ENCODE measurements around the gene GTF2H4. TPM values are rescaled to one million over a fixed set of nuclear protein-coding genes. Genes with fewer than 3 reads are reported as not detected.

The GTF2H4 gene
- total RNA-seq, 5 donors from 2014 or later (not counting 1 experiment from before 2014, with no cell fraction given) = 15.5 to 39.2 (median 33.3) TPM

- H3K36me3 Mint-ChIP-seq = peaks cover 12% of the 10 kb centered on the region
- peak overlapping the region; percentile 68 to 83 for H3K27ac Mint-ChIP-seq
- no peaks in the 10 kb centered on the region for H3K27me3 Mint-ChIP-seq
- peaks cover 11 to 15% of the 10 kb centered on the region in 2 donors for H3K36me3 ChIP-seq (ENCODE audit: control insufficient read depth in 2 of 2, extremely low read depth in 1 of 2, insufficient read depth in 1 of 2, low read length in 1 of 2)
- H3K9me3 ChIP-seq = no peaks in the 10 kb centered on the region
- peaks cover 27 to 38% (median 35%) of the 10 kb centered on the region in 3 donors for H3K4me1 Mint-ChIP-seq
- WGBS (ENCODE audit: insufficient coverage) = 53% methylated on average over 10 of the region's 18 CpGs
- peak overlapping the region; percentile 75 to 80 (median 78) for H3K4me3 Mint-ChIP-seq
- peak; percentile 47 to 63 (median 56) for ATAC-seq (replicated peaks in 1 of 4)
- peaks cover 23 to 38% of the 10 kb centered on the region in 2 experiments for H3K4me1 ChIP-seq (ENCODE audit: control insufficient read depth in 1 of 2, extremely low read depth in 1 of 2, insufficient read depth in 2 of 2, low read length in 2 of 2)
- peaks cover 0 to 11% of the 10 kb centered on the region in 2 experiments for H3K27me3 ChIP-seq (replicated peaks in 1 of 2; ENCODE audit: control insufficient read depth in 2 of 2, extremely low read depth in 1 of 2, insufficient read depth in 2 of 2, low read length in 1 of 2)
- no peaks in the 10 kb centered on the region for H3K9me3 Mint-ChIP-seq
- peak overlapping the region in 1 of 2 donors; percentile 52 for H3K4me3 ChIP-seq (ENCODE audit: control insufficient read depth in 1 of 2, extremely low read depth in 1 of 2, low read length in 1 of 2)
- no peak overlapping the region for H3K27ac ChIP-seq (ENCODE audit: low read length)
- POLR2A ChIA-PET = no interaction called here
- DNase-seq = peak in 19 of 35 experiments; percentile 14 to 53 (median 35)
- CTCF ChIA-PET = interaction anchor here in 1 of 2 donors (0.6 kb wide), 1 partner anchor 269 kb away, joined by 3 read pairs; the partner anchor contains the start of genes MRPS18B and PPP1R10
These were observed 21.8 kb upstream of the GTF2H4 start for GRCh38 chr6:30885999-30886896.

GRCh38 chr6:30886897-30887255 is 21.1 kb upstream of the GTF2H4 start:
- peaks cover 23 to 38% of the 10 kb centered on the region in 2 experiments for H3K4me1 ChIP-seq (ENCODE audit: control insufficient read depth in 1 of 2, extremely low read depth in 1 of 2, insufficient read depth in 2 of 2, low read length in 2 of 2)
- no peak overlapping the region for H3K27ac ChIP-seq (ENCODE audit: low read length)
- Mint-ChIP-seq H3K27me3 (no peaks in the 10 kb centered on the region), H3K9me3 (no peaks in the 10 kb centered on the region), H3K36me3 (peaks cover 12% of the 10 kb centered on the region), H3K4me3 (peak overlapping the region in 1 of 3 donors; percentile 75), H3K27ac (peak overlapping the region in 1 of 2 donors; percentile 10), H3K4me1 (peaks cover 27 to 33% (median 33%) of the 10 kb centered on the region in 3 donors)
- CTCF ChIA-PET = interaction anchor here in 1 of 2 donors (0.6 kb wide), 1 partner anchor 270 kb away, joined by 3 read pairs; the partner anchor contains the start of genes MRPS18B and PPP1R10
- no peak overlapping the region for H3K4me3 ChIP-seq (ENCODE audit: control insufficient read depth in 1 of 2, extremely low read depth in 1 of 2, low read length in 1 of 2)
- no peak for DNase-seq
- peaks cover 0 to 11% of the 10 kb centered on the region in 2 experiments for H3K27me3 ChIP-seq (replicated peaks in 1 of 2; ENCODE audit: control insufficient read depth in 2 of 2, extremely low read depth in 1 of 2, insufficient read depth in 2 of 2, low read length in 1 of 2)
- H3K36me3 ChIP-seq (ENCODE audit: control insufficient read depth in 2 of 2, extremely low read depth in 1 of 2, insufficient read depth in 1 of 2, low read length in 1 of 2) = peaks cover 11 to 18% of the 10 kb centered on the region in 2 donors
- no peaks in the 10 kb centered on the region for H3K9me3 ChIP-seq
- ATAC-seq (replicated peaks in 1 of 4) = no peak
- POLR2A ChIA-PET = no interaction called here

GRCh38 chr6:30887901-30888815 is 19.8 kb upstream of the GTF2H4 start:
- ChIA-PET CTCF (no interaction called here), POLR2A (no interaction called here)
- peaks cover 11 to 22% of the 10 kb centered on the region in 2 donors for H3K36me3 ChIP-seq (ENCODE audit: control insufficient read depth in 2 of 2, extremely low read depth in 1 of 2, insufficient read depth in 1 of 2, low read length in 1 of 2)
- no peak for DNase-seq
- peaks cover 24 to 29% (median 29%) of the 10 kb centered on the region in 3 donors for H3K4me1 Mint-ChIP-seq
- 83% methylated on average over 3 of the region's 6 CpGs for WGBS (ENCODE audit: insufficient coverage)
- no peak for ATAC-seq (replicated peaks in 1 of 4)
- peaks cover 17% of the 10 kb centered on the region for H3K36me3 Mint-ChIP-seq
- H3K4me3 Mint-ChIP-seq = no peak overlapping the region
- no peaks in the 10 kb centered on the region for H3K9me3 ChIP-seq
- H3K27ac ChIP-seq (ENCODE audit: low read length) = no peak overlapping the region
- no peaks in the 10 kb centered on the region for H3K9me3 Mint-ChIP-seq
- H3K27me3 ChIP-seq (replicated peaks in 1 of 2; ENCODE audit: control insufficient read depth in 2 of 2, extremely low read depth in 1 of 2, insufficient read depth in 2 of 2, low read length in 1 of 2) = peaks cover 0 to 11% of the 10 kb centered on the region in 2 experiments
- peaks cover 23 to 30% of the 10 kb centered on the region in 2 experiments for H3K4me1 ChIP-seq (ENCODE audit: control insufficient read depth in 1 of 2, extremely low read depth in 1 of 2, insufficient read depth in 2 of 2, low read length in 2 of 2)
- no peaks in the 10 kb centered on the region for H3K27me3 Mint-ChIP-seq
- H3K27ac Mint-ChIP-seq = no peak overlapping the region
- H3K4me3 ChIP-seq (ENCODE audit: control insufficient read depth in 1 of 2, extremely low read depth in 1 of 2, low read length in 1 of 2) = no peak overlapping the region

- Mint-ChIP-seq H3K36me3 (peaks cover 17% of the 10 kb centered on the region), H3K27me3 (no peaks in the 10 kb centered on the region), H3K9me3 (no peaks in the 10 kb centered on the region), H3K4me1 (peaks cover 19 to 23% (median 22%) of the 10 kb centered on the region in 3 donors), H3K27ac (no peak overlapping the region), H3K4me3 (no peak overlapping the region)
- DNase-seq (no peak), ATAC-seq (replicated peaks in 1 of 4) (no peak)
- POLR2A ChIA-PET = no interaction called here
- Histone ChIP-seq H3K4me1 (ENCODE audit: control insufficient read depth in 1 of 2, extremely low read depth in 1 of 2, insufficient read depth in 2 of 2, low read length in 2 of 2) (peaks cover 16 to 22% of the 10 kb centered on the region in 2 experiments), H3K4me3 (ENCODE audit: control insufficient read depth in 1 of 2, extremely low read depth in 1 of 2, low read length in 1 of 2) (no peak overlapping the region), H3K36me3 (ENCODE audit: control insufficient read depth in 2 of 2, extremely low read depth in 1 of 2, insufficient read depth in 1 of 2, low read length in 1 of 2) (peaks cover 16 to 22% of the 10 kb centered on the region in 2 donors), H3K27ac (ENCODE audit: low read length) (no peak overlapping the region), H3K9me3 (no peaks in the 10 kb centered on the region), H3K27me3 (replicated peaks in 1 of 2; ENCODE audit: control insufficient read depth in 2 of 2, extremely low read depth in 1 of 2, insufficient read depth in 2 of 2, low read length in 1 of 2) (peaks cover 0 to 9% of the 10 kb centered on the region in 2 experiments)
- CTCF ChIA-PET = interaction anchor here (0.6 kb wide), 2 partner anchors 46 to 339 kb away, joined by 3 read pairs; no protein-coding TSS in a partner anchor
- 88% methylated on average over 6 of the region's 18 CpGs for WGBS (ENCODE audit: insufficient coverage)
These were observed 19.1 kb upstream of the GTF2H4 start for GRCh38 chr6:30888816-30889495.

- H3K27me3 Mint-ChIP-seq = no peaks in the 10 kb centered on the region
- H3K36me3 Mint-ChIP-seq = peaks cover 17% of the 10 kb centered on the region
- POLR2A ChIA-PET = no interaction called here
These were observed 18.5 kb upstream of the GTF2H4 start for GRCh38 chr6:30889496-30889885.

More at GRCh38 chr6:30889496-30889885, 18.5 kb upstream of the GTF2H4 start:
- DNase-seq (no peak), ATAC-seq (replicated peaks in 1 of 4) (no peak)
- CTCF ChIA-PET = interaction anchor here (0.6 kb wide), 2 partner anchors 46 to 339 kb away, joined by 3 read pairs; no protein-coding TSS in a partner anchor
- H3K4me1 ChIP-seq (ENCODE audit: control insufficient read depth in 1 of 2, extremely low read depth in 1 of 2, insufficient read depth in 2 of 2, low read length in 2 of 2) = peaks cover 16 to 21% of the 10 kb centered on the region in 2 experiments
- peaks cover 0 to 9% of the 10 kb centered on the region in 2 experiments for H3K27me3 ChIP-seq (replicated peaks in 1 of 2; ENCODE audit: control insufficient read depth in 2 of 2, extremely low read depth in 1 of 2, insufficient read depth in 2 of 2, low read length in 1 of 2)
- Mint-ChIP-seq H3K4me3 (no peak overlapping the region), H3K9me3 (no peaks in the 10 kb centered on the region), H3K4me1 (peaks cover 19 to 23% (median 22%) of the 10 kb centered on the region in 3 donors), H3K27ac (no peak overlapping the region)
- H3K27ac ChIP-seq (ENCODE audit: low read length) = no peak overlapping the region
- H3K9me3 ChIP-seq = no peaks in the 10 kb centered on the region
- peaks cover 20 to 22% of the 10 kb centered on the region in 2 donors for H3K36me3 ChIP-seq (ENCODE audit: control insufficient read depth in 2 of 2, extremely low read depth in 1 of 2, insufficient read depth in 1 of 2, low read length in 1 of 2)
- H3K4me3 ChIP-seq (ENCODE audit: control insufficient read depth in 1 of 2, extremely low read depth in 1 of 2, low read length in 1 of 2) = no peak overlapping the region
- WGBS (ENCODE audit: insufficient coverage) = no CpG with 5 or more reads among the region's 4 CpGs

All from T-cell (primary cell).